Measurements from ENCODE around the gene DENND6B.

Gene DENND6B

DNA sequence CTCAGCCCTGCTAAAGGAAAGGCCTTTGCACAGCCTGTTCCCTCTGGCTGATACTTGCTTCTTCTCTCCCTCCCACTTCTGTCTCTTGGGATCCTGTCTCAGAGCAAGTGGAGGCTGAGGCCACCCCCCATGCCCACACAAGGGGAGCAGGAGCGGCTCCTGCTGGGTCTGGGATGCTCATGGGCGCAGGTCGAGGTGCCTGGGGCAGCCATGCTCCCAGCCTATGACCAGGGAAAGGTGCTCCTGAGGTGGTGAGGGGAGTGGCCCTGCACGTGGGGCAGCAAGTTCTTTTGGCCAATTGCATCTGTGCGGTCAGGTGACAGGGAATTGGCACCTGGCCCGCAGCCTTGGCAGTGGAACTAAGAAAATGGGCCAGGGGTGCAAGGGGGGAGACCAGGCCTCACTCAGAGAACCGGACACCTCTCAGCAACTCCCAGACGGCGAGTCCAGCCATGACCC, 58.1 kb downstream of the DENND6B start:
- TF ChIP-seq TOX (CRISPR knock-in tag; IDR thresholded peaks at IDR 0.05; ENCODE audit: borderline replicate concordance), result no peak
- no peak for TF ChIP-seq PPARA (CRISPR knock-in tag; IDR thresholded peaks at IDR 0.05; ENCODE audit: borderline replicate concordance)
- no peak for TF ChIP-seq ISL1 (CRISPR knock-in tag; IDR thresholded peaks at IDR 0.05)
- TF ChIP-seq, protein P1, sequence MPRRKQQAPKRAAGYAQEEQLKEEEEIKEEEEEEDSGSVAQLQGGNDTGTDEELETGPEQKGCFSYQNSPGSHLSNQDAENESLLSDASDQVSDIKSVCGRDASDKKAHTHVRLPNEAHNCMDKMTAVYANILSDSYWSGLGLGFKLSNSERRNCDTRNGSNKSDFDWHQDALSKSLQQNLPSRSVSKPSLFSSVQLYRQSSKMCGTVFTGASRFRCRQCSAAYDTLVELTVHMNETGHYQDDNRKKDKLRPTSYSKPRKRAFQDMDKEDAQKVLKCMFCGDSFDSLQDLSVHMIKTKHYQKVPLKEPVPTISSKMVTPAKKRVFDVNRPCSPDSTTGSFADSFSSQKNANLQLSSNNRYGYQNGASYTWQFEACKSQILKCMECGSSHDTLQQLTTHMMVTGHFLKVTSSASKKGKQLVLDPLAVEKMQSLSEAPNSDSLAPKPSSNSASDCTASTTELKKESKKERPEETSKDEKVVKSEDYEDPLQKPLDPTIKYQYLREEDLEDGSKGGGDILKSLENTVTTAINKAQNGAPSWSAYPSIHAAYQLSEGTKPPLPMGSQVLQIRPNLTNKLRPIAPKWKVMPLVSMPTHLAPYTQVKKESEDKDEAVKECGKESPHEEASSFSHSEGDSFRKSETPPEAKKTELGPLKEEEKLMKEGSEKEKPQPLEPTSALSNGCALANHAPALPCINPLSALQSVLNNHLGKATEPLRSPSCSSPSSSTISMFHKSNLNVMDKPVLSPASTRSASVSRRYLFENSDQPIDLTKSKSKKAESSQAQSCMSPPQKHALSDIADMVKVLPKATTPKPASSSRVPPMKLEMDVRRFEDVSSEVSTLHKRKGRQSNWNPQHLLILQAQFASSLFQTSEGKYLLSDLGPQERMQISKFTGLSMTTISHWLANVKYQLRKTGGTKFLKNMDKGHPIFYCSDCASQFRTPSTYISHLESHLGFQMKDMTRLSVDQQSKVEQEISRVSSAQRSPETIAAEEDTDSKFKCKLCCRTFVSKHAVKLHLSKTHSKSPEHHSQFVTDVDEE (CRISPR knock-in tag; IDR thresholded peaks at IDR 0.05), result no peak
- TF ChIP-seq, protein P2, sequence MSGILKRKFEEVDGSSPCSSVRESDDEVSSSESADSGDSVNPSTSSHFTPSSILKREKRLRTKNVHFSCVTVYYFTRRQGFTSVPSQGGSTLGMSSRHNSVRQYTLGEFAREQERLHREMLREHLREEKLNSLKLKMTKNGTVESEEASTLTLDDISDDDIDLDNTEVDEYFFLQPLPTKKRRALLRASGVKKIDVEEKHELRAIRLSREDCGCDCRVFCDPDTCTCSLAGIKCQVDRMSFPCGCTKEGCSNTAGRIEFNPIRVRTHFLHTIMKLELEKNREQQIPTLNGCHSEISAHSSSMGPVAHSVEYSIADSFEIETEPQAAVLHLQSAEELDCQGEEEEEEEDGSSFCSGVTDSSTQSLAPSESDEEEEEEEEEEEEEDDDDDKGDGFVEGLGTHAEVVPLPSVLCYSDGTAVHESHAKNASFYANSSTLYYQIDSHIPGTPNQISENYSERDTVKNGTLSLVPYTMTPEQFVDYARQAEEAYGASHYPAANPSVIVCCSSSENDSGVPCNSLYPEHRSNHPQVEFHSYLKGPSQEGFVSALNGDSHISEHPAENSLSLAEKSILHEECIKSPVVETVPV (CRISPR knock-in tag; IDR thresholded peaks at IDR 0.05), result no peak
- no peak for TF ChIP-seq ZFP3 (CRISPR knock-in tag; IDR thresholded peaks at IDR 0.05)
- TF ChIP-seq BACH2 (CRISPR knock-in tag; IDR thresholded peaks at IDR 0.05; ENCODE audit: borderline replicate concordance), result no peak
- TF ChIP-seq ZNF8 (CRISPR knock-in tag; IDR thresholded peaks at IDR 0.05), result no peak
- TF ChIP-seq, protein P3, sequence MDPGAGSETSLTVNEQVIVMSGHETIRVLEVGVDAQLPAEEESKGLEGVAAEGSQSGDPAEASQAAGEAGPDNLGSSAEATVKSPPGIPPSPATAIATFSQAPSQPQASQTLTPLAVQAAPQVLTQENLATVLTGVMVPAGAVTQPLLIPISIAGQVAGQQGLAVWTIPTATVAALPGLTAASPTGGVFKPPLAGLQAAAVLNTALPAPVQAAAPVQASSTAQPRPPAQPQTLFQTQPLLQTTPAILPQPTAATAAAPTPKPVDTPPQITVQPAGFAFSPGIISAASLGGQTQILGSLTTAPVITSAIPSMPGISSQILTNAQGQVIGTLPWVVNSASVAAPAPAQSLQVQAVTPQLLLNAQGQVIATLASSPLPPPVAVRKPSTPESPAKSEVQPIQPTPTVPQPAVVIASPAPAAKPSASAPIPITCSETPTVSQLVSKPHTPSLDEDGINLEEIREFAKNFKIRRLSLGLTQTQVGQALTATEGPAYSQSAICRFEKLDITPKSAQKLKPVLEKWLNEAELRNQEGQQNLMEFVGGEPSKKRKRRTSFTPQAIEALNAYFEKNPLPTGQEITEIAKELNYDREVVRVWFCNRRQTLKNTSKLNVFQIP (CRISPR knock-in tag; IDR thresholded peaks at IDR 0.05; ENCODE audit: borderline replicate concordance, low read depth), result no peak
- no peak for TF ChIP-seq ESRRG (CRISPR knock-in tag; IDR thresholded peaks at IDR 0.05)
- no peak for TF ChIP-seq ZNF565 (CRISPR knock-in tag; conservative IDR thresholded peaks at IDR 0.05; ENCODE audit: low read depth)
- TF ChIP-seq ZC3H10 (CRISPR knock-in tag; IDR thresholded peaks at IDR 0.05), result no peak
- TF ChIP-seq ZFP30 (CRISPR knock-in tag; IDR thresholded peaks at IDR 0.05), result no peak
- TF ChIP-seq, protein P4, sequence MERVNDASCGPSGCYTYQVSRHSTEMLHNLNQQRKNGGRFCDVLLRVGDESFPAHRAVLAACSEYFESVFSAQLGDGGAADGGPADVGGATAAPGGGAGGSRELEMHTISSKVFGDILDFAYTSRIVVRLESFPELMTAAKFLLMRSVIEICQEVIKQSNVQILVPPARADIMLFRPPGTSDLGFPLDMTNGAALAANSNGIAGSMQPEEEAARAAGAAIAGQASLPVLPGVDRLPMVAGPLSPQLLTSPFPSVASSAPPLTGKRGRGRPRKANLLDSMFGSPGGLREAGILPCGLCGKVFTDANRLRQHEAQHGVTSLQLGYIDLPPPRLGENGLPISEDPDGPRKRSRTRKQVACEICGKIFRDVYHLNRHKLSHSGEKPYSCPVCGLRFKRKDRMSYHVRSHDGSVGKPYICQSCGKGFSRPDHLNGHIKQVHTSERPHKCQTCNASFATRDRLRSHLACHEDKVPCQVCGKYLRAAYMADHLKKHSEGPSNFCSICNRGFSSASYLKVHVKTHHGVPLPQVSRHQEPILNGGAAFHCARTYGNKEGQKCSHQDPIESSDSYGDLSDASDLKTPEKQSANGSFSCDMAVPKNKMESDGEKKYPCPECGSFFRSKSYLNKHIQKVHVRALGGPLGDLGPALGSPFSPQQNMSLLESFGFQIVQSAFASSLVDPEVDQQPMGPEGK (CRISPR knock-in tag; IDR thresholded peaks at IDR 0.05; ENCODE audit: borderline replicate concordance), result no peak
- no peak for TF ChIP-seq SNAI2 (CRISPR knock-in tag; IDR thresholded peaks at IDR 0.05)
- no peak for TF ChIP-seq ARNTL (CRISPR knock-in tag; IDR thresholded peaks at IDR 0.05; ENCODE audit: borderline replicate concordance, low read depth)
- no peak for TF ChIP-seq OSR1 (CRISPR knock-in tag; IDR thresholded peaks at IDR 0.05)
- TF ChIP-seq RARB (CRISPR knock-in tag; IDR thresholded peaks at IDR 0.05), result no peak
- TF ChIP-seq, protein P5, sequence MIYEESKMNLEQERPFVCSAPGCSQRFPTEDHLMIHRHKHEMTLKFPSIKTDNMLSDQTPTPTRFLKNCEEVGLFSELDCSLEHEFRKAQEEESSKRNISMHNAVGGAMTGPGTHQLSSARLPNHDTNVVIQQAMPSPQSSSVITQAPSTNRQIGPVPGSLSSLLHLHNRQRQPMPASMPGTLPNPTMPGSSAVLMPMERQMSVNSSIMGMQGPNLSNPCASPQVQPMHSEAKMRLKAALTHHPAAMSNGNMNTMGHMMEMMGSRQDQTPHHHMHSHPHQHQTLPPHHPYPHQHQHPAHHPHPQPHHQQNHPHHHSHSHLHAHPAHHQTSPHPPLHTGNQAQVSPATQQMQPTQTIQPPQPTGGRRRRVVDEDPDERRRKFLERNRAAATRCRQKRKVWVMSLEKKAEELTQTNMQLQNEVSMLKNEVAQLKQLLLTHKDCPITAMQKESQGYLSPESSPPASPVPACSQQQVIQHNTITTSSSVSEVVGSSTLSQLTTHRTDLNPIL (CRISPR knock-in tag; IDR thresholded peaks at IDR 0.05; ENCODE audit: low read depth), result no peak
- ATAC-seq, result no peak

DNA sequence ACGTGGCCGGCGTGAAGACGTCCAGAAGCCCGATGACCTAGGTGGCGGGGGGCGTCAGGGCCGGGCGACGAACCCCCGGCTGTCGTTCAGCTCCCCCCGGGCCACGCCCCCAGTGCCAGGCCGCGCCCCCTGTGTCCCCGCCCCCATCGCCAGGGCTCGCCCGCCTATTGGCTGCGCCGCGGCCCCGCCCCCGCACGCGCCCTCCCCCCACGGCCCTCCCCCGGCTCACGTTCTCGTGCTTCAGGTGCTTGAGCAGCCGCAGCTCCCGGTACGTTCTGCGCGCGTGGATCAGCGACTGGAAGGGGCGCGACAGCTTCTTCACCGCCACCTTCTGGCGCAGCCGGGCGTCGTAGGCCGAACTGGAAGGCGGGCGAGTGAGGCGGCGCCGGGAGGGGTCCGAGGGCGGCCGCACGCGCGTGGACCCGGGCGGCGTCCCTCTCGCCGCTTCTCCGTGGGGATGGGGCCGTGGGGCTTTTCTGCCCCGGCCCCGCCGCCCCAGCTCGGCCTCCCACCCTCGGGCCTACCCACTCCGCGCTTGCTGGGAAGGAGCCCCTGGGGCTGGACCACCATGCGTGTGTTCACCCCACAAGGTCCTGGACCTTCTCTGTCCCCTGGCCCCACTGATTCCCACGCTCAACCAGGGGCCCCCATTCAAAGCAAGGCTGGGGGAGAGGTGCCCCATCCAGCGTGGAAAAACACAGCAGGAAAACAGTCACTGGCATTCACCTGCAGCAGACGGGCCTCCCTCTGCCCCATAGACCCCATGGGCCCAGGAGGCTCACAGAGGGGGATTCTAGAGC, 59.0 kb downstream of the DENND6B start:
- ATAC-seq, result no peak
- TF ChIP-seq GLIS3 (CRISPR knock-in tag; IDR thresholded peaks at IDR 0.05) (no peak), PPARA (CRISPR knock-in tag; IDR thresholded peaks at IDR 0.05; ENCODE audit: borderline replicate concordance) (no peak), BACH2 (CRISPR knock-in tag; IDR thresholded peaks at IDR 0.05; ENCODE audit: borderline replicate concordance) (no peak), TOX (CRISPR knock-in tag; IDR thresholded peaks at IDR 0.05; ENCODE audit: borderline replicate concordance) (no peak), ZFP30 (CRISPR knock-in tag; IDR thresholded peaks at IDR 0.05) (no peak), TCF4 (CRISPR knock-in tag; IDR thresholded peaks at IDR 0.05; ENCODE audit: borderline replicate concordance) (no peak), SNAI2 (CRISPR knock-in tag; IDR thresholded peaks at IDR 0.05) (no peak)
